ENCODE data around the gene MYO1A. TPM values are rescaled to one million over a fixed set of nuclear protein-coding genes. Genes with fewer than 3 reads are reported as not detected.

MYO1A gene
- total RNA-seq, 1 experiment from 2014 or later: 0.26 TPM

- no peak overlapping the region for H3K4me3 Mint-ChIP-seq
- Histone ChIP-seq H3K23ac (ENCODE audit: insufficient read length, low read depth, low read length) (no peak overlapping the region), H3K14ac (ENCODE audit: insufficient read depth, low read length) (no peak overlapping the region), H3K4me2 (ENCODE audit: insufficient read depth, insufficient read length, low read length) (no peak overlapping the region), H3K27me3 (ENCODE audit: insufficient read depth, low read length) (no peaks in the 10 kb centered on the region), H3K27ac (ENCODE audit: insufficient read length, low read depth, low read length) (no peak overlapping the region), H2AK5ac (ENCODE audit: insufficient read length, low read length) (no peak overlapping the region), H3K56ac (ENCODE audit: insufficient read length, low read depth, low read length) (no peak overlapping the region), H4K5ac (ENCODE audit: insufficient read length, low read depth, low read length) (no peak overlapping the region), H3K79me2 (ENCODE audit: insufficient read depth, low read length) (no peaks in the 10 kb centered on the region), H3K9me3 (ENCODE audit: control insufficient read depth, low read depth, low read length) (no peaks in the 10 kb centered on the region), H3K4me1 (ENCODE audit: insufficient read depth, low read length) (no peaks in the 10 kb centered on the region), H4K91ac (ENCODE audit: insufficient read length, low read depth, low read length) (no peak overlapping the region), H2BK20ac (ENCODE audit: low read depth, low read length, poor library complexity, severe bottlenecking) (no peak overlapping the region), H4K8ac (replicated peaks; ENCODE audit: insufficient read length, low read depth, low read length) (no peak overlapping the region), H4K20me1 (ENCODE audit: control insufficient read depth, insufficient read depth, insufficient read length) (no peaks in the 10 kb centered on the region), H3T11ph (ENCODE audit: low read length) (no peak overlapping the region), H2AFZ (ENCODE audit: low read length) (no peak overlapping the region), H3K23me2 (ENCODE audit: insufficient read length, low read depth, low read length, poor library complexity, severe bottlenecking) (no peaks in the 10 kb centered on the region), H3K4ac (ENCODE audit: low read depth, low read length) (no peak overlapping the region), H3K9ac (ENCODE audit: extremely low read depth, insufficient read length, low read length) (no peak overlapping the region), H2BK120ac (ENCODE audit: low read depth, low read length, poor library complexity, severe bottlenecking) (no peak overlapping the region), H3K79me1 (ENCODE audit: insufficient read depth, low read depth, low read length, poor library complexity, severe bottlenecking) (no peaks in the 10 kb centered on the region), H3K18ac (ENCODE audit: insufficient read length, low read depth, low read length) (no peak overlapping the region), H2BK15ac (ENCODE audit: low read depth, low read length) (no peak overlapping the region), H2BK5ac (ENCODE audit: insufficient read length, low read length) (no peak overlapping the region), H2BK12ac (ENCODE audit: insufficient read length, low read depth, low read length) (no peak overlapping the region)
- no peaks in the 10 kb centered on the region for H3K9me3 Mint-ChIP-seq
- WGBS (ENCODE audit: extremely low coverage, insufficient read length, low lambda C conversion rate): no CpG with 5 or more reads among the region's 5 CpGs
- H3K4me1 Mint-ChIP-seq: peaks cover 21 to 36% of the 10 kb centered on the region in 2 experiments
- no peak for DNase-seq
- H3K36me3 Mint-ChIP-seq (ENCODE audit: insufficient read depth in 1 of 3, low read depth in 3 of 3): no peaks in the 10 kb centered on the region
- no peak for TF ChIP-seq CTCF (conservative IDR thresholded peaks at IDR 0.05)
- peaks cover 7% of the 10 kb centered on the region for H3K27me3 Mint-ChIP-seq (ENCODE audit: low read depth)
- H3K27ac Mint-ChIP-seq: no peak overlapping the region
Measured at GRCh38 chr12:57027805-57028153, 22.1 kb downstream of the MYO1A start.

Data from H9 (cell line).